ENCODE data around the gene CARD6. TPM values are rescaled to one million over a fixed set of nuclear protein-coding genes. Genes with fewer than 3 reads are reported as not detected.

CARD6 gene
- total and polyA plus RNA-seq, 9 of the 15 experiments (the other 6 are each of a cell fraction or from before 2014, with no cell fraction given): 3.5 to 8.3 (median 5.9) TPM

GRCh38 chr5:40801771-40802562 is 39.2 kb upstream of the CARD6 start (continued):
- TF ChIP-seq ATF3 (IDR thresholded peaks at IDR 0.05): peak; percentile 46
- no peak for TF ChIP-seq ATF3 (CRISPR knock-in tag; conservative IDR thresholded peaks at IDR 0.05)
- peak; percentile 84 for TF ChIP-seq STAT5A (IDR thresholded peaks at IDR 0.05; ENCODE audit: borderline replicate concordance, low read length)
- peak; percentile 71 for TF ChIP-seq POLR2H (tag; IDR thresholded peaks at IDR 0.05; ENCODE audit: low read depth)
- TF ChIP-seq ZNF316 (IDR thresholded peaks at IDR 0.05): peak; percentile 84
- TF ChIP-seq CUX1 (CRISPR knock-in tag; IDR thresholded peaks at IDR 0.05): peak; percentile 80
- peak; percentile 88 for TF ChIP-seq NFE2 (IDR thresholded peaks at IDR 0.05; ENCODE audit: low read depth)
- peak; percentile 57 for TF ChIP-seq CTBP1 (IDR thresholded peaks at IDR 0.05; ENCODE audit: borderline replicate concordance)
- TF ChIP-seq KAT8 (IDR thresholded peaks at IDR 0.05; ENCODE audit: low read depth): no peak
- TF ChIP-seq NCOA1 (IDR thresholded peaks at IDR 0.05; ENCODE audit: low read depth): peak; percentile 65; the same call in 1 of the 2 replicates
- peak; percentile 92 for TF ChIP-seq SOX6 (IDR thresholded peaks at IDR 0.05)
- TF ChIP-seq RB1 (IDR thresholded peaks at IDR 0.05; ENCODE audit: low read depth): 0 out of 2 replicates have a peak, but pooled peaks have one; percentile 45
- TF ChIP-seq TBL1XR1 (IDR thresholded peaks at IDR 0.05; ENCODE audit: low read length in 2 of 2): peak; percentile 91 to 95; a peak in 3 of 4 replicates
- TF ChIP-seq NEUROD1 (IDR thresholded peaks at IDR 0.05; ENCODE audit: borderline replicate concordance, low read depth, low read length, partially characterized antibody): peak; percentile 65
- peak; percentile 75 for TF ChIP-seq NCOA6 (IDR thresholded peaks at IDR 0.05)
- TF ChIP-seq CC2D1A (IDR thresholded peaks at IDR 0.05): peak; percentile 28; the same call in 1 of the 2 replicates
- peak; percentile 72 to 75 for TF ChIP-seq MNT (conservative IDR thresholded peaks at IDR 0.05)
- peak in 1 of 2 experiments; percentile 60; a peak in 2 of 4 replicates for TF ChIP-seq FOXK2 (conservative IDR thresholded peaks at IDR 0.05 in 1 of 2, IDR thresholded peaks at IDR 0.05 in 1 of 2; ENCODE audit: low read depth in 2 of 2)
- peak; percentile 78 for TF ChIP-seq MAFF (IDR thresholded peaks at IDR 0.05; ENCODE audit: low read length)
